GM21529 (cell line): Measurements from ENCODE around the gene ADARB2.
"Not testable (repeated sequence)": the region's sequence is repeated elsewhere in the genome, so short reads cannot be mapped to it uniquely, and the experiment has no call there.

Experiments
- ATAC-seq: cut with Tn5 transposase; IDR thresholded peaks from one replicate; pipeline ENCODE4 v1.9.1; 2021; ENCODE audit not compliant: unreplicated experiment

Gene ADARB2

GRCh38 chr10:1169981-1170866 is 567.1 kb downstream of the ADARB2 start:
- ATAC-seq, result no peak

- no peak for ATAC-seq
Measured at GRCh38 chr10:1169186-1169885, 568.0 kb downstream of the ADARB2 start.

GRCh38 chr10:1168763-1169162 is 568.6 kb downstream of the ADARB2 start:
- no peak for ATAC-seq

GRCh38 chr10:1166828-1167275 is 570.5 kb downstream of the ADARB2 start:
- ATAC-seq, result no peak

- ATAC-seq, result no peak
Measured at GRCh38 chr10:1166101-1166827, 571.1 kb downstream of the ADARB2 start.

GRCh38 chr10:1163831-1164230 is 573.5 kb downstream of the ADARB2 start:
- no peak for ATAC-seq

- ATAC-seq, result no peak
Measured at GRCh38 chr10:1163204-1163660, 574.1 kb downstream of the ADARB2 start.

- ATAC-seq, result no peak
Measured at GRCh38 chr10:1162481-1163203, 574.7 kb downstream of the ADARB2 start.

GRCh38 chr10:1161315-1161673 is 576.0 kb downstream of the ADARB2 start:
- ATAC-seq, result peak; percentile 55

GRCh38 chr10:1160561-1161314 is 576.6 kb downstream of the ADARB2 start:
- no peak for ATAC-seq

- ATAC-seq, result no peak
Measured at GRCh38 chr10:1159131-1160061, 577.9 kb downstream of the ADARB2 start.

GRCh38 chr10:1158536-1158935 is 578.8 kb downstream of the ADARB2 start:
- not testable (repeated sequence) for ATAC-seq

- ATAC-seq, result no peak
Measured at GRCh38 chr10:1158066-1158465, 579.3 kb downstream of the ADARB2 start.

GRCh38 chr10:1157615-1157933 is 579.8 kb downstream of the ADARB2 start:
- no peak for ATAC-seq

- no peak for ATAC-seq
Measured at GRCh38 chr10:1156921-1157614, 580.3 kb downstream of the ADARB2 start.

GRCh38 chr10:1156616-1156886 is 580.8 kb downstream of the ADARB2 start:
- no peak for ATAC-seq

GRCh38 chr10:1155791-1156615 is 581.3 kb downstream of the ADARB2 start:
- ATAC-seq, result no peak
